Stomach smooth muscle (tissue), 2 donors: Measurements from ENCODE around the gene TMEM185A.
"Not testable (repeated sequence)": the region's sequence is repeated elsewhere in the genome, so short reads cannot be mapped to it uniquely, and the experiment has no call there.

Experiments used
- H3K27ac ChIP-seq: one replicate; pipeline ENCODE4 v1.7.0; 2013; ENCODE audit warnings: mild to moderate bottlenecking, low read length, inconsistent platforms
- H3K27me3 ChIP-seq, 2 donors: one replicate each; pipeline ENCODE4 v1.7.0; 2013; ENCODE audit warnings: low read length in 2 of 2; ENCODE audit not compliant: insufficient read depth in 2 of 2, control insufficient read depth in 1 of 2
- H3K36me3 ChIP-seq, 2 donors: one replicate each; pipeline ENCODE4 v1.7.0; 2013; ENCODE audit warnings: low read length in 2 of 2; ENCODE audit not compliant: control insufficient read depth in 2 of 2, insufficient read depth in 2 of 2
- H3K4me1 ChIP-seq: one replicate; pipeline ENCODE4 v1.7.0; 2013; ENCODE audit warnings: low read length; ENCODE audit not compliant: control insufficient read depth, insufficient read depth
- H3K4me3 ChIP-seq, 2 donors: one replicate each; pipeline ENCODE4 v1.7.0; 2013; ENCODE audit warnings: low read length in 2 of 2
- H3K9ac ChIP-seq, 2 donors: one replicate each; pipeline ENCODE4 v1.7.0; 2013; ENCODE audit warnings: low read length in 2 of 2, mild to moderate bottlenecking in 1 of 2
- H3K9me3 ChIP-seq, 2 donors: one replicate each; pipeline ENCODE4 v1.7.0; 2013; ENCODE audit warnings: low read length in 2 of 2; ENCODE audit not compliant: control insufficient read depth in 2 of 2
- donor health status: healthy.
- donor health status: Pancreatic carcinoma.

The TMEM185A gene

GRCh38 chrX:149587359-149587758 lies 44.2 kb downstream of the TMEM185A start, which contains the start of gene MAGEA9B:
Gene MAGEA9B, minus strand, starts transcription at chrX:149587459. Its CDS starts 4,280 bp downstream, at chrX:149583179.
- not testable (repeated sequence) for H3K4me1 ChIP-seq, H3K27ac ChIP-seq, H3K9me3 ChIP-seq, H3K9ac ChIP-seq, H3K27me3 ChIP-seq, H3K36me3 ChIP-seq, H3K4me3 ChIP-seq

- H3K4me3 ChIP-seq, H3K36me3 ChIP-seq, H3K9me3 ChIP-seq, H3K4me1 ChIP-seq, H3K27me3 ChIP-seq, H3K27ac ChIP-seq, H3K9ac ChIP-seq: not testable (repeated sequence)
Measured at GRCh38 chrX:149585631-149586030, 46.0 kb downstream of the TMEM185A start.

GRCh38 chrX:149573456-149573855 lies 58.1 kb downstream of the TMEM185A start:
- H3K4me3 ChIP-seq, H3K27me3 ChIP-seq, H3K9ac ChIP-seq: not testable (repeated sequence)

GRCh38 chrX:149572743-149573142 lies 58.8 kb downstream of the TMEM185A start:
- Histone ChIP-seq H3K9me3 (no peaks in the 10 kb centered on the region), H3K9ac (no peak overlapping the region), H3K27ac (no peak overlapping the region), H3K4me1 (peaks cover 5% of the 10 kb centered on the region), H3K27me3 (no peaks in the 10 kb centered on the region), H3K36me3 (no peaks in the 10 kb centered on the region), H3K4me3 (no peak overlapping the region)

More at GRCh38 chrX:149573456-149573855, 58.1 kb downstream of the TMEM185A start:
- H3K36me3 ChIP-seq, H3K27ac ChIP-seq, H3K4me1 ChIP-seq, H3K9me3 ChIP-seq: not testable (repeated sequence)

- Histone ChIP-seq H3K27ac (no peak overlapping the region), H3K4me1 (peaks cover 5% of the 10 kb centered on the region), H3K4me3 (no peak overlapping the region), H3K27me3 (no peaks in the 10 kb centered on the region), H3K36me3 (no peaks in the 10 kb centered on the region), H3K9me3 (no peaks in the 10 kb centered on the region), H3K9ac (no peak overlapping the region)
Measured at GRCh38 chrX:149571770-149572169, 59.8 kb downstream of the TMEM185A start.

- no peak overlapping the region for H3K4me3 ChIP-seq
- no peaks in the 10 kb centered on the region for H3K27me3 ChIP-seq
- peaks cover 5% of the 10 kb centered on the region for H3K4me1 ChIP-seq
- H3K9me3 ChIP-seq: no peaks in the 10 kb centered on the region
- H3K27ac ChIP-seq: no peak overlapping the region
- no peaks in the 10 kb centered on the region for H3K36me3 ChIP-seq
- H3K9ac ChIP-seq: no peak overlapping the region
Measured at GRCh38 chrX:149570668-149571067, 60.9 kb downstream of the TMEM185A start.

- Histone ChIP-seq H3K4me3 (no peak overlapping the region), H3K4me1 (peaks cover 5% of the 10 kb centered on the region), H3K9me3 (no peaks in the 10 kb centered on the region), H3K27ac (no peak overlapping the region), H3K36me3 (no peaks in the 10 kb centered on the region), H3K27me3 (no peaks in the 10 kb centered on the region), H3K9ac (no peak overlapping the region)
Measured at GRCh38 chrX:149569770-149570169, 61.8 kb downstream of the TMEM185A start.

GRCh38 chrX:149568701-149569296 lies 62.8 kb downstream of the TMEM185A start:
- no peaks in the 10 kb centered on the region for H3K36me3 ChIP-seq
- H3K9me3 ChIP-seq: no peaks in the 10 kb centered on the region
- H3K27me3 ChIP-seq: no peaks in the 10 kb centered on the region
- H3K27ac ChIP-seq: no peak overlapping the region
- H3K4me3 ChIP-seq: no peak overlapping the region
- peaks cover 5% of the 10 kb centered on the region for H3K4me1 ChIP-seq
- H3K9ac ChIP-seq: no peak overlapping the region

- H3K4me3 ChIP-seq: no peak overlapping the region
- H3K27me3 ChIP-seq: no peaks in the 10 kb centered on the region
- peaks cover 5% of the 10 kb centered on the region for H3K4me1 ChIP-seq
- no peak overlapping the region for H3K27ac ChIP-seq
- no peaks in the 10 kb centered on the region for H3K36me3 ChIP-seq
- no peak overlapping the region for H3K9ac ChIP-seq
- no peaks in the 10 kb centered on the region for H3K9me3 ChIP-seq
Measured at GRCh38 chrX:149567621-149568417, 63.8 kb downstream of the TMEM185A start.

GRCh38 chrX:149563359-149563758 lies 68.2 kb downstream of the TMEM185A start:
- no peaks in the 10 kb centered on the region for H3K36me3 ChIP-seq
- H3K9ac ChIP-seq: no peak overlapping the region
- no peak overlapping the region for H3K27ac ChIP-seq

GRCh38 chrX:149555251-149555650 lies 76.3 kb downstream of the TMEM185A start:
- H3K9ac ChIP-seq, H3K36me3 ChIP-seq, H3K4me3 ChIP-seq, H3K27ac ChIP-seq, H3K4me1 ChIP-seq, H3K27me3 ChIP-seq, H3K9me3 ChIP-seq: not testable (repeated sequence)

More at GRCh38 chrX:149563359-149563758, 68.2 kb downstream of the TMEM185A start:
- H3K4me1 ChIP-seq: no peaks in the 10 kb centered on the region
- no peaks in the 10 kb centered on the region for H3K9me3 ChIP-seq
- no peaks in the 10 kb centered on the region for H3K27me3 ChIP-seq
- H3K4me3 ChIP-seq: no peak overlapping the region
